IMR-90 (cell line): ENCODE measurements around the gene PCCA. TPM values are rescaled to one million over a fixed set of nuclear protein-coding genes. Genes with fewer than 3 reads are reported as not detected.

ENCODE experiments used
- ATAC-seq: fragments of 200-7000 bp; cut with Tn5 transposase; 2 replicates; pipeline ENCODE4 v1.9.1; 2020; ENCODE audit warnings: low read depth, mild to moderate bottlenecking, moderate library complexity
- BruUV-seq: library from RNA; stranded (reverse); fragments of 400-500 nt; replicated peaks from 2 replicates; lab custom pipeline; 2021; lab: Mats Ljungman, UMichigan
- CTCF ChIA-PET: fragments of 300-600 bp; formaldehyde crosslinking; extraction: SDS; loops from one replicate; lab custom pipeline; 2021; ENCODE audit warnings: antibody characterized with exemption; lab: Yijun Ruan, JAX
- POLR2A ChIA-PET: fragments of 300-600 bp; sonication (Branson Sonifier 250); formaldehyde crosslinking; loops from one replicate; lab custom pipeline; 2022; ENCODE audit warnings: antibody characterized with exemption; ENCODE audit not compliant: unreplicated experiment; lab: Charles Lee
- DNase-seq: peaks from one replicate; pipeline ENCODE4 v3.0.0; 2013
- H2AFZ ChIP-seq: replicated peaks from 2 replicates; pipeline ENCODE3; 2013; ENCODE audit warnings: low read length, mild to moderate bottlenecking; ENCODE audit not compliant: poor library complexity
- H2AK5ac ChIP-seq: 2 replicates; pipeline ENCODE4 v1.6.1; 2013; ENCODE audit warnings: low read depth, low read length, inconsistent platforms
- H2AK9ac ChIP-seq: replicated peaks from 2 replicates; pipeline ENCODE3; 2013; ENCODE audit warnings: mild to moderate bottlenecking, low read depth, low read length, moderate library complexity; ENCODE audit not compliant: poor library complexity
- H2BK120ac ChIP-seq: 2 replicates; pipeline ENCODE4 v1.6.1; 2013; ENCODE audit warnings: low read depth, low read length, inconsistent platforms
- H2BK15ac ChIP-seq: 3 replicates; pipeline ENCODE4 v1.6.1; 2013; ENCODE audit warnings: low read depth, low read length, inconsistent platforms
- H2BK20ac ChIP-seq: 2 replicates; pipeline ENCODE4 v1.6.1; 2013; ENCODE audit warnings: low read depth, mild to moderate bottlenecking, inconsistent platforms, low read length, moderate library complexity
- H2BK5ac ChIP-seq: 2 replicates; pipeline ENCODE4 v1.6.1; 2013; ENCODE audit warnings: mild to moderate bottlenecking, low read depth, low read length, inconsistent platforms; ENCODE audit not compliant: poor library complexity, severe bottlenecking
- H3K14ac ChIP-seq: replicated peaks from 2 replicates; pipeline ENCODE4 v1.6.1; 2013; ENCODE audit warnings: low read depth, low read length, inconsistent platforms
- H3K18ac ChIP-seq: 2 replicates; pipeline ENCODE4 v1.6.1; 2013; ENCODE audit warnings: low read depth, low read length, control low read depth
- H3K23ac ChIP-seq: 2 replicates; pipeline ENCODE4 v1.6.1; 2013; ENCODE audit warnings: low read depth, low read length, inconsistent platforms
- H3K27ac ChIP-seq: 2 replicates; pipeline ENCODE4 v1.5.1; 2013; ENCODE audit warnings: mild to moderate bottlenecking, control low read depth, low read length; ENCODE audit not compliant: insufficient read depth
- H3K27me3 ChIP-seq: 2 replicates; pipeline ENCODE4 v1.6.1; 2013; ENCODE audit warnings: low read length; ENCODE audit not compliant: control insufficient read depth, insufficient read depth
- H3K36me3 ChIP-seq: 2 replicates; pipeline ENCODE4 v1.6.1; 2013; ENCODE audit warnings: low read length, mixed read lengths; ENCODE audit not compliant: control insufficient read depth, insufficient read depth
- H3K4ac ChIP-seq: 2 replicates; pipeline ENCODE4 v1.6.1; 2013; ENCODE audit warnings: low read depth, low read length, inconsistent platforms
- H3K4me1 ChIP-seq: 2 replicates; pipeline ENCODE4 v1.6.1; 2013; ENCODE audit warnings: low read length, mixed read lengths; ENCODE audit not compliant: control insufficient read depth, insufficient read depth
- H3K4me2 ChIP-seq: 2 replicates; pipeline ENCODE4 v1.6.1; 2013; ENCODE audit warnings: low read depth, mild to moderate bottlenecking, control low read depth, low read length, moderate library complexity
- H3K4me3 ChIP-seq: 2 replicates; pipeline ENCODE4 v1.5.1; 2013; ENCODE audit warnings: low read depth, mild to moderate bottlenecking, control low read depth, low read length, moderate library complexity; ENCODE audit not compliant: insufficient read depth
- H3K56ac ChIP-seq: 2 replicates; pipeline ENCODE4 v1.6.1; 2013; ENCODE audit warnings: low read length, inconsistent platforms; ENCODE audit not compliant: insufficient read depth; ENCODE audit errors: extremely low read depth
- H3K79me1 ChIP-seq, 2 experiments: 2 replicates each; pipeline ENCODE4 v1.6.1; 2013; ENCODE audit warnings: low read length in 2 of 2, inconsistent platforms in 1 of 2, low read depth in 1 of 2
- H3K9ac ChIP-seq: 2 replicates; pipeline ENCODE4 v1.6.1; 2013; ENCODE audit warnings: low read depth, low read length, control low read depth
- H3K9me1 ChIP-seq: 2 replicates; pipeline ENCODE4 v1.6.1; 2013; ENCODE audit warnings: low read length, inconsistent platforms; ENCODE audit not compliant: insufficient read depth
- H3K9me3 ChIP-seq: 2 replicates; pipeline ENCODE4 v1.6.1; 2013; ENCODE audit warnings: low read length; ENCODE audit not compliant: control insufficient read depth, insufficient read depth
- H4K20me1 ChIP-seq: 2 replicates; pipeline ENCODE4 v1.6.1; 2013; ENCODE audit warnings: low read length, inconsistent platforms; ENCODE audit not compliant: insufficient read depth
- H4K5ac ChIP-seq: 2 replicates; pipeline ENCODE4 v1.6.1; 2013; ENCODE audit warnings: mild to moderate bottlenecking, low read depth, low read length, control low read depth
- H4K8ac ChIP-seq, 2 experiments: 2 replicates each; pipeline ENCODE4 v1.6.1; 2013; ENCODE audit warnings: low read depth in 2 of 2, low read length in 2 of 2, control low read depth in 1 of 2, inconsistent platforms in 1 of 2
- H4K91ac ChIP-seq: 2 replicates; pipeline ENCODE4 v1.6.1; 2013; ENCODE audit warnings: low read depth, low read length, inconsistent platforms; ENCODE audit not compliant: insufficient read depth
- CEBPB ChIP-seq: IDR thresholded peaks from 2 replicates; pipeline ENCODE4 v1.6.1; 2012; ENCODE audit warnings: low read depth, low read length, improper control_type of control experiment
- CTCF ChIP-seq: conservative IDR thresholded peaks from 2 replicates; pipeline ENCODE4 v1.5.1; 2012; ENCODE audit warnings: mild to moderate bottlenecking, low read depth, low read length, improper control_type of control experiment
- FOS ChIP-seq: fragments of 150-350 bp; IDR thresholded peaks from 2 replicates; pipeline ENCODE4 v1.6.1; 2016; ENCODE audit warnings: low read depth, low read length
- MXI1 ChIP-seq: IDR thresholded peaks from 2 replicates; pipeline ENCODE4 v1.6.1; 2012; ENCODE audit warnings: low read depth, mild to moderate bottlenecking, low read length, moderate library complexity, borderline replicate concordance
- NFE2L2 ChIP-seq: fragments of 150-350 bp; IDR thresholded peaks from 2 replicates; pipeline ENCODE4 v1.6.1; 2016; ENCODE audit warnings: low read depth, mild to moderate bottlenecking, low read length
- RFX5 ChIP-seq: IDR thresholded peaks from 2 replicates; pipeline ENCODE4 v1.8.0; 2012; ENCODE audit warnings: low read depth, mild to moderate bottlenecking, low read length, moderate library complexity
- SMC3 ChIP-seq: fragments of 150-350 bp; IDR thresholded peaks from 2 replicates; pipeline ENCODE4 v1.6.1; 2016; ENCODE audit warnings: low read depth, mild to moderate bottlenecking, antibody characterized with exemption, low read length, moderate library complexity
- WGBS, 2 experiments: methylation state at CpG; one replicate each; pipeline versions ENCODE4 v1.1.5 to v1.1.7; 2013; ENCODE audit warnings: missing lambda C conversion rate in 2 of 2; ENCODE audit not compliant: insufficient read length in 1 of 2; ENCODE audit errors: extremely low coverage in 2 of 2; 5-methylcytosine and 5-hydroxymethylcytosine counted together
- dilution Hi-C: fragments of 300-500 bp; cut with HindIII; formaldehyde crosslinking; loops from one replicate; pipeline ENCODE4 v1.14.3; 2018; ENCODE audit warnings: low sequenced_read_pairs; ENCODE audit not compliant: unreplicated experiment
- in situ Hi-C: fragments of 300-500 bp; cut with MboI; formaldehyde crosslinking; loops from 3 replicates; pipeline ENCODE4 v1.14.3; 2019; ENCODE audit warnings: low sequenced_read_pairs, inconsistent platforms, mixed read lengths
- intact Hi-C: fragments of 100-400 bp; cut with micrococcal nuclease; formaldehyde crosslinking; loops from 2 replicates; pipeline ENCODE4 v1.10.0; 2022
- polyA plus RNA-seq, 3 experiments: library from polyadenylated mRNA; depleted of rRNA; stranded (reverse); fragments of >200 nt; gene quantifications; 2 replicates each; pipeline ENCODE4 v1.2.3, GENCODE V29; 2012; ENCODE audit warnings: low replicate concordance in 1 of 3
- total RNA-seq: library from RNA; depleted of rRNA; stranded (reverse); fragments of >200 nt; gene quantifications from 2 replicates; pipeline ENCODE4 v1.2.3, GENCODE V29; 2012

The PCCA gene
- total and polyA plus RNA-seq, 2 of the 4 experiments (the other 2 are of a cell fraction) = 7.6 to 24.0 TPM

GRCh38 chr13:100230769-100231149, 141.9 kb downstream of the PCCA start:
- Histone ChIP-seq H4K5ac (no peak overlapping the region), H2BK20ac (no peak overlapping the region), H3K27ac (no peak overlapping the region), H3K27me3 (no peaks in the 10 kb centered on the region), H3K4me3 (no peak overlapping the region), H4K8ac (no peak overlapping the region), H3K9me3 (no peaks in the 10 kb centered on the region), H3K79me1 (peaks cover 3 to 6% of the 10 kb centered on the region in 2 experiments; a peak in 2 of 4 replicates), H4K91ac (no peak overlapping the region), H3K14ac (no peak overlapping the region), H3K18ac (no peak overlapping the region), H2BK120ac (no peak overlapping the region), H3K36me3 (no peaks in the 10 kb centered on the region), H3K4me1 (peaks cover 4% of the 10 kb centered on the region), H3K4ac (no peak overlapping the region), H3K4me2 (no peak overlapping the region), H2BK5ac (no peak overlapping the region), H2AK9ac (no peak overlapping the region), H3K23ac (no peak overlapping the region), H2AK5ac (no peak overlapping the region), H2BK15ac (no peak overlapping the region), H4K20me1 (no peaks in the 10 kb centered on the region), H3K9ac (no peak overlapping the region), H3K9me1 (0 out of 2 replicates have a peak, but pooled peaks cover 3% of the 10 kb centered on the region), H3K56ac (no peak overlapping the region), H2AFZ (no peak overlapping the region)
- in situ Hi-C loops = loop anchor here (10.0 kb wide), 2 partner anchors 246 to 576 kb away; partner anchors contain the start of gene ZIC2
- DNase-seq (no peak), ATAC-seq (no peak)
- ChIA-PET POLR2A (interaction anchor here (0.6 kb wide), 1 partner anchor 947 kb away, joined by 3 read pairs; no protein-coding TSS in a partner anchor), CTCF (interaction anchor here (0.7 to 1.1 kb wide), 2 partner anchors 9 to 19 kb away, joined by 3 read pairs; no protein-coding TSS in a partner anchor)
- TF ChIP-seq CTCF (no peak), SMC3 (no peak), RFX5 (no peak), MXI1 (no peak), NFE2L2 (no peak), CEBPB (no peak), FOS (no peak)
- dilution Hi-C loops = no loop called here
- intact Hi-C loops = loop anchor here (5.0 kb wide), 1 partner anchor 143 kb away; the partner anchor contains the start of gene PCCA
- no CpG with 5 or more reads among the region's 3 CpGs for WGBS, 2 experiments
- BruUV-seq = no TSS peak
